ENCODE results near the gene AMOTL2. TPM values are rescaled to one million over a fixed set of nuclear protein-coding genes. Genes with fewer than 3 reads are reported as not detected.

Gene AMOTL2
- total RNA-seq, 1 experiment from 2014 or later, result 30.9 TPM

DNA sequence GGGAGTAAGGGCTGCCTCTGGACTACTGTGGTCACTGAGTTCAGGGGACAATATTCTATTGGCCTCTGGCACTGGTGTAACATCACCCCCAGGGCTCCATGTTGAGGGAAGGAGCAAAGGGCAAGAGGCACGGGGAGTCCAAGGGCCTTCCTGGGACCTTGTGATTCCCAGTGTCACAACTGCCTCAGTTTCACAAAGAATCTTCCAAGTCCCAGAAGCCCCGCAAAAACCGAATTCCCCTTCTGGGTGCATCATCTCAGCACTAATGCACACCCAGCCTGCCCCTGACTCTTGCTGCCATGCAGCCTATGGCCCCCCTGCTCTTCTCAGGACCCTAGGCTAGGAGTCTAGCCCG lies 5.5 kb downstream of the AMOTL2 start:
- H3K4ac ChIP-seq (ENCODE audit: low read depth, low read length), result no peak overlapping the region
- H3K79me1 ChIP-seq (ENCODE audit: insufficient read depth, low read depth, low read length, poor library complexity, severe bottlenecking), result peaks cover 3% of the 10 kb centered on the region
- H3K18ac ChIP-seq (ENCODE audit: insufficient read length, low read depth, low read length), result no peak overlapping the region
- no peak overlapping the region for H3K56ac ChIP-seq (ENCODE audit: insufficient read length, low read depth, low read length)
- no peak overlapping the region for H2BK5ac ChIP-seq (ENCODE audit: insufficient read length, low read length)
- no peaks in the 10 kb centered on the region for H3K9me3 ChIP-seq (ENCODE audit: control insufficient read depth, low read depth, low read length)
- H4K8ac ChIP-seq (replicated peaks; ENCODE audit: insufficient read length, low read depth, low read length), result no peak overlapping the region
- peaks cover 6% of the 10 kb centered on the region for H4K20me1 ChIP-seq (ENCODE audit: control insufficient read depth, insufficient read depth, insufficient read length)
- peak; percentile 22 for DNase-seq
- H3K23me2 ChIP-seq (ENCODE audit: insufficient read length, low read depth, low read length, poor library complexity, severe bottlenecking), result peaks cover 6% of the 10 kb centered on the region
- H3K14ac ChIP-seq (ENCODE audit: insufficient read depth, low read length), result no peak overlapping the region
- no peak overlapping the region for H4K5ac ChIP-seq (ENCODE audit: insufficient read length, low read depth, low read length)
- no peaks in the 10 kb centered on the region for H3K9me3 Mint-ChIP-seq
- H4K91ac ChIP-seq (ENCODE audit: insufficient read length, low read depth, low read length), result no peak overlapping the region
- WGBS (ENCODE audit: extremely low coverage, insufficient read length, low lambda C conversion rate), result no CpG with 5 or more reads among the region's 4 CpGs
- H2BK120ac ChIP-seq (ENCODE audit: low read depth, low read length, poor library complexity, severe bottlenecking), result no peak overlapping the region
- H2BK15ac ChIP-seq (ENCODE audit: low read depth, low read length), result no peak overlapping the region
- peaks cover 53 to 61% of the 10 kb centered on the region in 2 experiments for H3K4me1 Mint-ChIP-seq
- TF ChIP-seq, protein P1, sequence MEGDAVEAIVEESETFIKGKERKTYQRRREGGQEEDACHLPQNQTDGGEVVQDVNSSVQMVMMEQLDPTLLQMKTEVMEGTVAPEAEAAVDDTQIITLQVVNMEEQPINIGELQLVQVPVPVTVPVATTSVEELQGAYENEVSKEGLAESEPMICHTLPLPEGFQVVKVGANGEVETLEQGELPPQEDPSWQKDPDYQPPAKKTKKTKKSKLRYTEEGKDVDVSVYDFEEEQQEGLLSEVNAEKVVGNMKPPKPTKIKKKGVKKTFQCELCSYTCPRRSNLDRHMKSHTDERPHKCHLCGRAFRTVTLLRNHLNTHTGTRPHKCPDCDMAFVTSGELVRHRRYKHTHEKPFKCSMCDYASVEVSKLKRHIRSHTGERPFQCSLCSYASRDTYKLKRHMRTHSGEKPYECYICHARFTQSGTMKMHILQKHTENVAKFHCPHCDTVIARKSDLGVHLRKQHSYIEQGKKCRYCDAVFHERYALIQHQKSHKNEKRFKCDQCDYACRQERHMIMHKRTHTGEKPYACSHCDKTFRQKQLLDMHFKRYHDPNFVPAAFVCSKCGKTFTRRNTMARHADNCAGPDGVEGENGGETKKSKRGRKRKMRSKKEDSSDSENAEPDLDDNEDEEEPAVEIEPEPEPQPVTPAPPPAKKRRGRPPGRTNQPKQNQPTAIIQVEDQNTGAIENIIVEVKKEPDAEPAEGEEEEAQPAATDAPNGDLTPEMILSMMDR (conservative IDR thresholded peaks at IDR 0.05), result no peak
- H3K4me3 Mint-ChIP-seq, result no peak overlapping the region
- H3K23ac ChIP-seq (ENCODE audit: insufficient read length, low read depth, low read length), result no peak overlapping the region
- H3K9ac ChIP-seq (ENCODE audit: extremely low read depth, insufficient read length, low read length), result no peak overlapping the region
- peaks cover 12% of the 10 kb centered on the region; the same call in 1 of the 2 replicates for H3K79me2 ChIP-seq (ENCODE audit: insufficient read depth, low read length)
- no peak overlapping the region for H2AFZ ChIP-seq (ENCODE audit: low read length)
- no peak overlapping the region for H3K4me2 ChIP-seq (ENCODE audit: insufficient read depth, insufficient read length, low read length)
- H3K4me1 ChIP-seq (ENCODE audit: insufficient read depth, low read length), result peaks cover 16% of the 10 kb centered on the region; the same call in 1 of the 2 replicates
- H3K27ac ChIP-seq (ENCODE audit: insufficient read length, low read depth, low read length), result no peak overlapping the region
- no peak overlapping the region for H2BK20ac ChIP-seq (ENCODE audit: low read depth, low read length, poor library complexity, severe bottlenecking)
- peaks cover 66 to 77% (median 69%) of the 10 kb centered on the region in 3 experiments for H3K36me3 Mint-ChIP-seq (ENCODE audit: insufficient read depth in 1 of 3, low read depth in 3 of 3)
- H3K27ac Mint-ChIP-seq, result no peak overlapping the region
- no peak overlapping the region for H2AK5ac ChIP-seq (ENCODE audit: insufficient read length, low read length)
- no peak overlapping the region for H2BK12ac ChIP-seq (ENCODE audit: insufficient read length, low read depth, low read length)
- H3K27me3 ChIP-seq (ENCODE audit: insufficient read depth, low read length), result no peaks in the 10 kb centered on the region; the same call in 1 of the 2 replicates
- H3T11ph ChIP-seq (ENCODE audit: low read length), result no peak overlapping the region
- H3K27me3 Mint-ChIP-seq (ENCODE audit: low read depth), result peaks cover 10% of the 10 kb centered on the region

Data from H9 (cell line).